Activated CD8-positive, alpha-beta T cell treated with anti-CD3 and anti-CD28 coated beads for 36 hours (primary cell): ENCODE data around the gene URM1. TPM values are rescaled to one million over a fixed set of nuclear protein-coding genes. Genes with fewer than 3 reads are reported as not detected.
"Not testable (repeated sequence)": the region's sequence is repeated elsewhere in the genome, so short reads cannot be mapped to it uniquely, and the experiment has no call there.

Source experiments
- ATAC-seq: fragments of 200-7000 bp; cut with Tn5 transposase; one replicate; pipeline ENCODE4 v1.10.0; 2021; ENCODE audit warnings: mild to moderate bottlenecking, moderate library complexity
- CTCF ChIA-PET: fragments of 350-600 bp; sonication (Branson Sonifier 250); formaldehyde crosslinking; loops from one replicate; lab custom pipeline; 2021; ENCODE audit warnings: antibody characterized with exemption; lab: Charles Lee
- POLR2A ChIA-PET: fragments of 350-600 bp; sonication (Branson Sonifier 250); formaldehyde crosslinking; loops from one replicate; lab custom pipeline; 2021; ENCODE audit warnings: antibody characterized with exemption; lab: Charles Lee
- DNase-seq: peaks from one replicate; pipeline ENCODE4 v3.0.0-alpha.2; 2020
- H3K27ac Mint-ChIP-seq: one replicate; pipeline ENCODE4 v1.8.0; 2021; ENCODE audit warnings: mild to moderate bottlenecking, mixed read lengths
- H3K27me3 Mint-ChIP-seq: one replicate; pipeline ENCODE4 v1.8.0; 2021; ENCODE audit warnings: mixed read lengths
- H3K36me3 Mint-ChIP-seq: one replicate; pipeline ENCODE4 v1.8.0; 2021; ENCODE audit warnings: low read depth, mixed read lengths
- H3K4me1 Mint-ChIP-seq: one replicate; pipeline ENCODE4 v1.8.0; 2021; ENCODE audit warnings: low read depth, mixed read lengths
- H3K4me3 Mint-ChIP-seq: one replicate; pipeline ENCODE4 v1.8.0; 2021; ENCODE audit warnings: mild to moderate bottlenecking, moderate library complexity, mixed read lengths
- H3K9me3 Mint-ChIP-seq: one replicate; pipeline ENCODE4 v1.8.0; 2021; ENCODE audit warnings: mixed read lengths
- intact Hi-C: fragments of 100-400 bp; cut with micrococcal nuclease; formaldehyde crosslinking; loops from one replicate; pipeline ENCODE4 v1.10.0; 2022
- total RNA-seq, 2 experiments: library from RNA; stranded (reverse); gene quantifications; one replicate each; pipeline ENCODE4 v1.2.3, GENCODE V29; 2021
- TF ChIP-seq, protein P1 (sequence below): fragments of 200-600 bp; IDR thresholded peaks from one replicate; pipeline ENCODE4 v1.8.0; 2022; ENCODE audit warnings: antibody characterized with exemption, mild to moderate bottlenecking

Gene URM1
- total RNA-seq, 2 experiments from 2014 or later = 56.3 to 60.2 TPM

DNA sequence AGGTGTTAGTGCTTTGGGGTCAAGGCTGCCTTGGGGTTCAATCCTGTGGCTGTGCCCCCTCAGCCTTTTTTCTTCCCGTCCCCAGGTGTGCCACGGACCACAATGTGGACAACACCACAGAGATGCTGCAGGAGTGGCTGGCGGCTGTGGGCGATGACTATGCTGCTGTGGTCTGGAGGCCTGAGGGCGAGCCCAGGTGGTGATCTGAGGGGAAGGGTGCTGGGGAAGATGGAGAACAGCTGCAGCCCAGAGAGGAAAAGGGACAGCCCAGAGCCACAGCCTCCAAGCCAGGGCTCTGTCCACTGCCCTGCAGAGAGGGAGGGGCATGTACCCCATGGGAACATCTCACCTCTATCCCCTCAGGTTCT lies 51.6 kb downstream of the URM1 start:
- intact Hi-C loops = no loop called here
- no peak overlapping the region for H3K27ac Mint-ChIP-seq
- TF ChIP-seq, protein P1, sequence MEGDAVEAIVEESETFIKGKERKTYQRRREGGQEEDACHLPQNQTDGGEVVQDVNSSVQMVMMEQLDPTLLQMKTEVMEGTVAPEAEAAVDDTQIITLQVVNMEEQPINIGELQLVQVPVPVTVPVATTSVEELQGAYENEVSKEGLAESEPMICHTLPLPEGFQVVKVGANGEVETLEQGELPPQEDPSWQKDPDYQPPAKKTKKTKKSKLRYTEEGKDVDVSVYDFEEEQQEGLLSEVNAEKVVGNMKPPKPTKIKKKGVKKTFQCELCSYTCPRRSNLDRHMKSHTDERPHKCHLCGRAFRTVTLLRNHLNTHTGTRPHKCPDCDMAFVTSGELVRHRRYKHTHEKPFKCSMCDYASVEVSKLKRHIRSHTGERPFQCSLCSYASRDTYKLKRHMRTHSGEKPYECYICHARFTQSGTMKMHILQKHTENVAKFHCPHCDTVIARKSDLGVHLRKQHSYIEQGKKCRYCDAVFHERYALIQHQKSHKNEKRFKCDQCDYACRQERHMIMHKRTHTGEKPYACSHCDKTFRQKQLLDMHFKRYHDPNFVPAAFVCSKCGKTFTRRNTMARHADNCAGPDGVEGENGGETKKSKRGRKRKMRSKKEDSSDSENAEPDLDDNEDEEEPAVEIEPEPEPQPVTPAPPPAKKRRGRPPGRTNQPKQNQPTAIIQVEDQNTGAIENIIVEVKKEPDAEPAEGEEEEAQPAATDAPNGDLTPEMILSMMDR = no peak
- H3K27me3 Mint-ChIP-seq = peaks cover 9% of the 10 kb centered on the region
- H3K4me3 Mint-ChIP-seq = no peak overlapping the region
- peaks cover 6% of the 10 kb centered on the region for H3K4me1 Mint-ChIP-seq
- DNase-seq = peak; percentile 13
- ATAC-seq = no peak
- ChIA-PET POLR2A (interaction anchor here (0.7 to 1.8 kb wide), 2 partner anchors 11 to 12 kb away, joined by 3 to 4 read pairs; no protein-coding TSS in a partner anchor), CTCF (interaction anchor here (1.0 kb wide), 1 partner anchor 127 kb away, joined by 4 read pairs; no protein-coding TSS in a partner anchor)
- H3K36me3 Mint-ChIP-seq = no peaks in the 10 kb centered on the region
- H3K9me3 Mint-ChIP-seq = no peaks in the 10 kb centered on the region

DNA sequence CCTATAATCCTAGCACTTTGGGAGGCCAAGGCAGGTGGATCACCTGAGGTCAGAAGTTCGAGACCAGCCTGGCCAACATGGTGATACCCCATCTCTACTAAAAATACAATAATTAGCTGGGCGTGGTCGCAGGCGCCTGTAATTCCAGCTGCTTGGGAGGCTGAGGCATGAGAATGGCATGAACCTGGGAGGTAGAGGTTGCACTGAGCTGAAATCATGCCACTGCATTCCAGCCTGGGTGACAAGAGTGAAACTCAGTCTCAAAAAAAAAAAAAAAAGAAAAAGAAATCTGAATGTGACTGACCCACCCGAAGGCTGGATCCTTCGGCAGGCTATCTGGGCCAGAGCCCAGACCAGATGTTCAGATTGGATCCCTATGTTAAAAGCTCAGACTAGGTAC lies 52.2 kb downstream of the URM1 start:
- DNase-seq, H3K27ac Mint-ChIP-seq, H3K36me3 Mint-ChIP-seq, H3K4me3 Mint-ChIP-seq, H3K27me3 Mint-ChIP-seq, H3K4me1 Mint-ChIP-seq, intact Hi-C loops, ATAC-seq, H3K9me3 Mint-ChIP-seq: not testable (repeated sequence)
- CTCF ChIA-PET = interaction anchor here (0.8 kb wide), 1 partner anchor 61 kb away, joined by 4 read pairs; no protein-coding TSS in a partner anchor
- POLR2A ChIA-PET = interaction anchor here (0.6 to 1.8 kb wide), 2 partner anchors 11 to 38 kb away, joined by 4 read pairs; no protein-coding TSS in a partner anchor

DNA sequence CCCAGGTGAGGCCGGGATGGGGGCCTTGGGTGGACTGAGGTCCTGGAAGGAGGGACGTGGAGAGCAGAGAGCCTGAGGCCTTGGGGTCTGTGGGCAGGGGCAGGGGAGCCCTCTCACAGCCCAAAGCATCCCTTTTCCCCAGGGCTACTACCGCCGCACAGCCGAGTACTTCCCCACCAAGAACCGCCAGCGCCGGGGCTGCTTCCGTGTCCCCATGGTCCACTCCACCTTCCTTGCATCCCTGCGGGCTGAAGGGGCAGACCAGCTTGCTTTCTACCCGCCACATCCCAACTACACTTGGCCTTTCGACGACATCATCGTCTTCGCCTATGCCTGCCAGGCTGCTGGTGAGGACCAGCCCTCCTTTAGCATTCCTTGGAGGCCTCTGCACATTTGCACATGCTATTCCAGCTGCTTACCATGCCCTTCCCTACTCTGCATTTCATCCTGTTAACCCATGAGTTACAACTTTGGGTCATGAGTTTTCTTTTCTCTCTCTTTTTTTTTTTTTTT lies 53.1 kb downstream of the URM1 start:
- ATAC-seq = no peak
- peaks cover 3% of the 10 kb centered on the region for H3K4me1 Mint-ChIP-seq
- TF ChIP-seq, protein P1 = no peak
- H3K27ac Mint-ChIP-seq = no peak overlapping the region
- no peaks in the 10 kb centered on the region for H3K36me3 Mint-ChIP-seq
- peaks cover 3% of the 10 kb centered on the region for H3K27me3 Mint-ChIP-seq
- intact Hi-C loops = no loop called here
- no peak overlapping the region for H3K4me3 Mint-ChIP-seq
- ChIA-PET CTCF (interaction anchor here (0.8 kb wide), 1 partner anchor 14 kb away, joined by 4 read pairs; no protein-coding TSS in a partner anchor), POLR2A (no interaction called here)
- DNase-seq = no peak
- H3K9me3 Mint-ChIP-seq = no peaks in the 10 kb centered on the region

DNA sequence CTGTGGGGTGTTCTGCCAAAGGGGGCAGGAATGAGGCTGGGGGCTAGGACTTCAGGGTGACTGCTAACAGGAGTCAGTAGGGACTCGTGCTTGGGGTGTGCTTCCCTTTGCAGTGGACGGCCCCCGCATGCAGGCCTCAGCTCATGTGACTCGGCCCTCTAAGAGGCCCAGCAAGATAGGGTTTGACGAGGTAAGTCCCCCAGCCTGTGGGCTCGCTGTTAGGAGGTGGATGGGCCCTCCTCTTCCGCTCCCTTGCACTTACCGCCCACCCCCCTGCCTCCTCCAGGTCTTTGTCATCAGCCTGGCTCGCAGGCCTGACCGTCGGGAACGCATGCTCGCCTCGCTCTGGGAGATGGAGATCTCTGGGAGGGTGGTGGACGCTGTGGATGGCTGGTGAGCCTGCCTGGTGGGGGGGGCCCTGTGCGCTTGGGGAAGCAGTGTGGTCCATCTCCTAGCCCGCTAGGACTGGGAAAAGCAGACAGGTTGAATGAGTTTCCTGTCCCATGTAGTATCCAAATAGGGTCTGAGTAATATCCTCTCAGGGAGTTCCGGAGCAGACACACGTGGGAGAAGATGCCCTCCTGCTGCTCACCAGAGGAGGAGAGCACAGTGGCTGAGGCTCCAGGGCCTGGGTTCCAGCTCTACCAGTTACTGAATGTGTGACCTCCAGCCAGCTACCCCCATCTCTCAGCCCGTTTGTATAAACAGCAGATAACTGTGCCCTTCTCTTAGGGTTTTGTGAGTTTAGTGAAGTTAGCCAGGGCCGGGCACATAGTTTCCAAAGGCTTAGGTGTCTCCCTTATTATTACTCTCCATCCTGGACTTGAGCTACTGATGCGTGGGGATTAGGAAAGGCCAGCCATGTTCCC lies 57.7 kb downstream of the URM1 start:
- H3K27ac Mint-ChIP-seq = no peak overlapping the region
- POLR2A ChIA-PET = no interaction called here
- H3K4me1 Mint-ChIP-seq = no peaks in the 10 kb centered on the region
- intact Hi-C loops = no loop called here
- no peaks in the 10 kb centered on the region for H3K27me3 Mint-ChIP-seq
- H3K4me3 Mint-ChIP-seq = no peak overlapping the region
- no peaks in the 10 kb centered on the region for H3K36me3 Mint-ChIP-seq
- CTCF ChIA-PET = interaction anchor here (1.4 to 1.9 kb wide), 2 partner anchors 9 to 10 kb away, joined by 6 to 9 read pairs; no protein-coding TSS in a partner anchor
- ATAC-seq (no peak), DNase-seq (no peak)
- TF ChIP-seq, protein P1 = no peak
- no peaks in the 10 kb centered on the region for H3K9me3 Mint-ChIP-seq

DNA sequence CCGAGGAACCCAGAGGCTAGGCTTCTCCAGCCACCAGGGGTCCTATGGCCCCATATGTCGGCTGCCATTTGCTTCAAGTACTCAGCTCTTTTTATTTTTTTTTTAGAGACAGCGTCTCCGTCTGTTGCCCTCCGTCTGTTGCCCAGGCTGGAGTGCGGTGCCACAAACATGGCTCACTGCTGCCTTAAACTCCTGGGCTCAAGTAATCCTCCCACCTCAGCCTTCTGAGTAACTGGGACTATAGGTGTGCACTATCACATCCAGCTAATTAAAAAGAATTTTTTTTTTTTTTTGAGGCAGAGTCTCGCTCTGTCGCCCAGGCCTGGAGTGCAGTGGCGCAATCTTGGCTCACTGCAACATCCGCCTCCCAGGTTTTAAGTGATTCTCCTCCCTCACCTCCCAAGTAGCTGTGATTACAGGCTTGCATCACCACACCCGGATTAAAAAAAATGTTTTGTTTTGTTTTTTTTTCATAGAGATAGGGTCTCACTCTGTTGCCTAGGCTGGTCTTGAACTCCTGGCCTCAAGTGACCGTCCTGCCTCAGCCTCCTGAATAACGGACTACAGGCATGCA lies 58.4 kb downstream of the URM1 start:
- ChIA-PET POLR2A (no interaction called here), CTCF (interaction anchor here (1.4 to 1.9 kb wide), 2 partner anchors 9 to 10 kb away, joined by 6 to 9 read pairs; no protein-coding TSS in a partner anchor)
- no peak for DNase-seq
- H3K36me3 Mint-ChIP-seq = no peaks in the 10 kb centered on the region
- H3K9me3 Mint-ChIP-seq = no peaks in the 10 kb centered on the region
- H3K27me3 Mint-ChIP-seq = no peaks in the 10 kb centered on the region
- TF ChIP-seq, protein P1 = no peak
- no peak overlapping the region for H3K4me3 Mint-ChIP-seq
- no peak overlapping the region for H3K27ac Mint-ChIP-seq
- no peak for ATAC-seq
- intact Hi-C loops = no loop called here
- H3K4me1 Mint-ChIP-seq = no peaks in the 10 kb centered on the region
